ENCODE results near the gene ZNHIT2. TPM values are rescaled to one million over a fixed set of nuclear protein-coding genes. Genes with fewer than 3 reads are reported as not detected.

ZNHIT2 gene
- total and polyA plus RNA-seq, 2 of the 13 experiments (the other 11 are each of a cell fraction or from before 2014, with no cell fraction given), result 1.1 to 6.5 TPM

GRCh38 chr11:65134240-65134951 is 16.9 kb upstream of the ZNHIT2 start, which contains the start of gene SYVN1:
Gene SYVN1 (minus strand): TSS chr11:65134519. CDS start chr11:65133601, 918 bp downstream.
- Histone ChIP-seq H3K27me3 (ENCODE audit: control insufficient read depth in 1 of 2, insufficient read depth in 2 of 2, low read length in 2 of 2) (no peaks in the 10 kb centered on the region; a peak in 1 of 5 replicates), H3K4me1 (ENCODE audit: insufficient read depth, low read length) (peaks cover 25% of the 10 kb centered on the region), H3K4me3 (replicated peaks in 1 of 3; ENCODE audit: insufficient read depth in 1 of 3, low read depth in 2 of 3, low read length in 3 of 3) (peak within 1 kb of the TSS; percentile 85 to 94 (median 92)), H3K9ac (ENCODE audit: insufficient read depth, low read depth, low read length) (peak within 1 kb of the TSS; percentile 96), H3K36me3 (replicated peaks in 1 of 2; ENCODE audit: control insufficient read depth in 1 of 2, insufficient read depth in 2 of 2, low read length in 2 of 2) (peaks cover 24 to 33% of the 10 kb centered on the region in 2 experiments), H2AFZ (ENCODE audit: low read length) (no peak within 1 kb of the TSS), H3K79me2 (ENCODE audit: insufficient read depth, low read length) (peaks cover 26% of the 10 kb centered on the region), H3K27ac (ENCODE audit: extremely low read length, insufficient read depth, low read length) (peak within 1 kb of the TSS; percentile 96), H3K4me2 (ENCODE audit: low read depth, low read length) (peak within 1 kb of the TSS; percentile 92), H4K20me1 (ENCODE audit: insufficient read depth, low read length) (peaks cover 17% of the 10 kb centered on the region), H3K9me3 (ENCODE audit: low read length) (no peaks in the 10 kb centered on the region)
- DNase-seq (ENCODE audit: low spot score) (peak; percentile 80), FAIRE-seq (no peak), ATAC-seq (peak; percentile 88)
- BruUV-seq (replicated peaks), result no TSS peak
- intact Hi-C loops (cut with micrococcal nuclease; ENCODE audit: unreplicated experiment) (no loop called here), in situ Hi-C loops (cut with HindIII; ENCODE audit: extremely low pct_ligation_motif_present, low pct_unique_long_range_greater_than_20kb) (no loop called here)
- 0% methylated on average over 9 of the region's 60 CpGs for WGBS (ENCODE audit: low lambda C conversion rate)
- POLR2A ChIA-PET, result interaction anchor here (0.9 to 5.1 kb wide), 37 partner anchors 8 to 356 kb away, joined by 3 to 105 read pairs (median 5); partner anchors contain the start of genes ARL2, CAPN1, CDC42EP2 and FAU
- CTCF ChIA-PET (ENCODE audit: low intra/inter-chr PET ratio, low total read pairs), result no interaction called here
- TF ChIP-seq ZSCAN25 (CRISPR knock-in tag; IDR thresholded peaks at IDR 0.05) (peak; percentile 81), ZNF253 (CRISPR knock-in tag; IDR thresholded peaks at IDR 0.05; ENCODE audit: borderline replicate concordance) (no peak), NPAS2 (CRISPR knock-in tag; IDR thresholded peaks at IDR 0.05; ENCODE audit: borderline replicate concordance) (no peak), TBX2 (CRISPR knock-in tag; IDR thresholded peaks at IDR 0.05; ENCODE audit: borderline replicate concordance) (peak; percentile 62; the same call in 1 of the 2 replicates), ZFP36 (IDR thresholded peaks at IDR 0.05; ENCODE audit: borderline replicate concordance, low read depth, low read length, partially characterized antibody) (no peak), NCOR1 (IDR thresholded peaks at IDR 0.05; ENCODE audit: borderline replicate concordance, low read length) (peak; percentile 48; the same call in 1 of the 2 replicates), ZNF569 (CRISPR knock-in tag; IDR thresholded peaks at IDR 0.05; ENCODE audit: borderline replicate concordance) (no peak), ZNF777 (CRISPR knock-in tag; IDR thresholded peaks at IDR 0.05) (peak; percentile 26; the same call in 1 of the 2 replicates), ZMYM4 (CRISPR knock-in tag; IDR thresholded peaks at IDR 0.05) (no peak), KDM5B (CRISPR knock-in tag; IDR thresholded peaks at IDR 0.05; ENCODE audit: borderline replicate concordance) (peak; percentile 90), KAT8 (CRISPR knock-in tag; IDR thresholded peaks at IDR 0.05) (peak; percentile 87), ZBTB25 (CRISPR knock-in tag; IDR thresholded peaks at IDR 0.05) (peak; percentile 93), SMAD3 (CRISPR knock-in tag; IDR thresholded peaks at IDR 0.05) (no peak; the same call in 1 of the 2 replicates), ZNF576 (CRISPR knock-in tag; IDR thresholded peaks at IDR 0.05) (no peak), MAZ (IDR thresholded peaks at IDR 0.05; ENCODE audit: borderline replicate concordance, low read depth, low read length) (peak; percentile 90; the same call in 1 of the 2 replicates), MAZ (CRISPR knock-in tag; IDR thresholded peaks at IDR 0.05; ENCODE audit: low read depth) (peak; percentile 88), NKX3-1 (CRISPR knock-in tag; IDR thresholded peaks at IDR 0.05) (peak; percentile 63), KDM2A (CRISPR knock-in tag; IDR thresholded peaks at IDR 0.05; ENCODE audit: borderline replicate concordance, low read depth) (peak; percentile 85), GLI4 (CRISPR knock-in tag; IDR thresholded peaks at IDR 0.05; ENCODE audit: borderline replicate concordance) (no peak; the same call in 1 of the 2 replicates), MTF1 (CRISPR knock-in tag; IDR thresholded peaks at IDR 0.05) (0 out of 2 replicates have a peak, but pooled peaks have one; percentile 21), POLR2AphosphoS2 (IDR thresholded peaks at IDR 0.05; ENCODE audit: low read depth, low read length) (peak; percentile 80; the same call in 1 of the 2 replicates), HDAC6 (IDR thresholded peaks at IDR 0.05; ENCODE audit: low read depth, low read length) (no peak)
